H1 (cell line): Measurements from ENCODE around the gene NEDD4L. TPM values are rescaled to one million over a fixed set of nuclear protein-coding genes. Genes with fewer than 3 reads are reported as not detected.

Experiments
- CTCF ChIA-PET: fragments of 300-600 bp; sonication (Branson Sonifier 250); formaldehyde crosslinking; loops from one replicate; lab custom pipeline; 2021; ENCODE audit not compliant: partially characterized antibody; lab: Charles Lee
- POLR2A ChIA-PET: fragments of 300-600 bp; sonication (Branson Sonifier 250); formaldehyde crosslinking; loops from one replicate; lab custom pipeline; 2021; ENCODE audit warnings: inconsistent platforms; ENCODE audit not compliant: partially characterized antibody; lab: Charles Lee
- DNase-seq, 2 experiments: peaks; one replicate each; pipeline versions ENCODE4 v3.0.0 to v3.0.0-alpha.2; 2010 to 2022; ENCODE audit warnings: low spot score in 2 of 2, low read depth in 1 of 2, mixed read lengths in 1 of 2
- FAIRE-seq: peaks from 2 replicates; lab custom pipeline; 2011; peaks lifted over from hg19 to GRCh38; lab: Jason Lieb, UNC
- H2AFZ ChIP-seq: 2 replicates; pipeline ENCODE4 v1.8.1; 2012; ENCODE audit warnings: low read length, inconsistent platforms
- H2AK5ac ChIP-seq: 2 replicates; pipeline ENCODE4 v1.6.1; 2013; ENCODE audit warnings: low read depth, low read length
- H2BK120ac ChIP-seq: replicated peaks from 2 replicates; pipeline ENCODE3; 2013; ENCODE audit warnings: low read depth, low read length, inconsistent platforms
- H2BK12ac ChIP-seq: 2 replicates; pipeline ENCODE4 v1.6.1; 2013; ENCODE audit warnings: low read depth, low read length
- H2BK15ac ChIP-seq: 2 replicates; pipeline ENCODE4 v1.6.1; 2013; ENCODE audit warnings: low read length
- H2BK20ac ChIP-seq: 2 replicates; pipeline ENCODE4 v1.6.1; 2013; ENCODE audit warnings: low read length
- H2BK5ac ChIP-seq: 2 replicates; pipeline ENCODE4 v1.6.1; 2013; ENCODE audit warnings: low read depth, low read length
- H3K14ac ChIP-seq: 2 replicates; pipeline ENCODE4 v1.6.1; 2013; ENCODE audit warnings: inconsistent platforms; ENCODE audit not compliant: insufficient read length
- H3K18ac ChIP-seq: 2 replicates; pipeline ENCODE4 v1.6.1; 2013; ENCODE audit warnings: low read length; ENCODE audit errors: extremely low read depth
- H3K23ac ChIP-seq: 2 replicates; pipeline ENCODE4 v1.6.1; 2013; ENCODE audit warnings: inconsistent platforms; ENCODE audit not compliant: insufficient read length
- H3K23me2 ChIP-seq: 2 replicates; pipeline ENCODE4 v1.6.1; 2013; ENCODE audit warnings: low read depth, low read length
- H3K27ac ChIP-seq: 2 replicates; pipeline ENCODE4 v1.6.1; 2011; ENCODE audit warnings: low read depth, low read length, inconsistent platforms
- H3K27me3 ChIP-seq, 4 experiments: replicated peaks in 1 of 4; 1 replicate in 1 of 4; 2 replicates in 3 of 4; pipeline versions ENCODE4 v1.6.1 to v1.8.1; 2011 to 2013; ENCODE audit warnings: low read length in 3 of 4, mild to moderate bottlenecking in 3 of 4, inconsistent platforms in 2 of 4, mixed read lengths in 2 of 4, moderate library complexity in 1 of 4; ENCODE audit not compliant: control insufficient read depth in 3 of 4, insufficient read depth in 3 of 4; ENCODE audit errors: extremely low read depth in 1 of 4
- H3K36me3 ChIP-seq, 4 experiments: 2 replicates each; pipeline versions ENCODE4 v1.6.1 to v1.8.1; 2011 to 2013; ENCODE audit warnings: mild to moderate bottlenecking in 4 of 4, low read length in 3 of 4, moderate library complexity in 2 of 4, control low read depth in 1 of 4, inconsistent platforms in 1 of 4; ENCODE audit not compliant: insufficient read depth in 4 of 4, control insufficient read depth in 2 of 4
- H3K4ac ChIP-seq: replicated peaks from 2 replicates; pipeline ENCODE3; 2013; ENCODE audit warnings: low read length, low read depth, mixed read lengths, inconsistent platforms; ENCODE audit not compliant: insufficient read length
- H3K4me1 ChIP-seq, 4 experiments: replicated peaks in 1 of 4; 1 replicate in 1 of 4; 2 replicates in 3 of 4; pipeline versions ENCODE4 v1.6.1 to v1.8.1; 2011 to 2013; ENCODE audit warnings: low read length in 3 of 4, inconsistent platforms in 2 of 4, mixed read lengths in 1 of 4; ENCODE audit not compliant: insufficient read depth in 4 of 4, control insufficient read depth in 3 of 4
- H3K4me2 ChIP-seq, 2 experiments: 2 replicates each; pipeline versions ENCODE4 v1.6.1 to v1.8.1; 2011 to 2013; ENCODE audit warnings: low read depth in 2 of 2, low read length in 2 of 2, control low read depth in 1 of 2, inconsistent platforms in 1 of 2, mild to moderate bottlenecking in 1 of 2; ENCODE audit not compliant: insufficient read depth in 1 of 2
- H3K4me3 ChIP-seq, 4 experiments: fragments of 200-600, 300-600 bp in 1 of 4; sonication (generic), shearing (Covaris generic), sonication (Bioruptor Twin) in 1 of 4; 2 replicates each; pipeline versions ENCODE4 v1.5.1 to v1.8.1; 2011 to 2016; ENCODE audit warnings: low read length in 4 of 4, low read depth in 3 of 4, control low read depth in 2 of 4, inconsistent platforms in 2 of 4, mild to moderate bottlenecking in 2 of 4, mixed read lengths in 1 of 4, moderate library complexity in 1 of 4; ENCODE audit not compliant: insufficient read depth in 2 of 4; ENCODE audit errors: extremely low read depth in 1 of 4
- H3K56ac ChIP-seq: replicated peaks from 2 replicates; pipeline ENCODE3; 2013; ENCODE audit warnings: low read depth, mild to moderate bottlenecking, mixed read lengths, low read length, inconsistent platforms; ENCODE audit not compliant: insufficient read length
- H3K79me1 ChIP-seq: 2 replicates; pipeline ENCODE4 v1.6.1; 2013; ENCODE audit warnings: low read depth, low read length, control low read depth
- H3K79me2 ChIP-seq, 2 experiments: 2 replicates each; pipeline versions ENCODE4 v1.6.1 to v1.8.1; 2012 to 2013; ENCODE audit warnings: low read length in 2 of 2, mild to moderate bottlenecking in 2 of 2, inconsistent platforms in 1 of 2; ENCODE audit not compliant: insufficient read depth in 2 of 2, control insufficient read depth in 1 of 2
- H3K9ac ChIP-seq, 4 experiments: replicated peaks in 1 of 4; 1 replicate in 1 of 4; 2 replicates in 3 of 4; pipeline versions ENCODE4 v1.6.1 to v1.8.1; 2011 to 2013; ENCODE audit warnings: low read depth in 3 of 4, low read length in 3 of 4, control low read depth in 2 of 4, mild to moderate bottlenecking in 2 of 4, moderate library complexity in 2 of 4, inconsistent platforms in 1 of 4; ENCODE audit errors: extremely low read depth in 1 of 4
- H3K9me3 ChIP-seq, 2 experiments: 2 replicates each; pipeline versions ENCODE4 v1.6.1 to v1.8.1; 2012 to 2013; ENCODE audit warnings: mild to moderate bottlenecking in 2 of 2, moderate library complexity in 2 of 2, control low read depth in 1 of 2, inconsistent platforms in 1 of 2, low read depth in 1 of 2, low read length in 1 of 2, mixed read lengths in 1 of 2; ENCODE audit not compliant: insufficient read depth in 2 of 2
- H4K20me1 ChIP-seq, 2 experiments: replicated peaks in 1 of 2; 2 replicates each; pipeline versions ENCODE3 to v1.8.1; 2011 to 2013; ENCODE audit warnings: inconsistent platforms in 2 of 2, low read length in 2 of 2, mild to moderate bottlenecking in 1 of 2; ENCODE audit not compliant: insufficient read depth in 2 of 2, control insufficient read depth in 1 of 2
- H4K5ac ChIP-seq: 2 replicates; pipeline ENCODE4 v1.6.1; 2013; ENCODE audit warnings: low read length, low read depth, mixed read lengths, inconsistent platforms; ENCODE audit not compliant: insufficient read length
- H4K8ac ChIP-seq: 2 replicates; pipeline ENCODE4 v1.8.0; 2013; ENCODE audit warnings: mild to moderate bottlenecking, moderate library complexity, low read length, inconsistent platforms; ENCODE audit not compliant: insufficient read depth; ENCODE audit errors: extremely low read depth
- H4K91ac ChIP-seq: replicated peaks from 2 replicates; pipeline ENCODE3; 2013; ENCODE audit warnings: low read length, mixed read lengths, inconsistent platforms; ENCODE audit not compliant: insufficient read length
- BACH1 ChIP-seq: IDR thresholded peaks from 2 replicates; pipeline ENCODE4 v1.6.1; 2012; ENCODE audit warnings: low read length, improper control_type of control experiment
- CHD1 ChIP-seq: IDR thresholded peaks from 2 replicates; pipeline ENCODE4 v1.6.1; 2012; ENCODE audit warnings: low read depth, low read length, improper control_type of control experiment
- POLR2A ChIP-seq, 2 experiments: IDR thresholded peaks; 1 replicate in 1 of 2; 2 replicates in 1 of 2; pipeline ENCODE4 v1.6.1; 2011; ENCODE audit warnings: low read depth in 2 of 2, low read length in 2 of 2, mild to moderate bottlenecking in 2 of 2; ENCODE audit errors: control extremely low read depth in 1 of 2
- RAD21 ChIP-seq, 2 experiments: IDR thresholded peaks in 1 of 2; conservative IDR thresholded peaks in 1 of 2; 2 replicates each; pipeline ENCODE4 v1.6.1; 2011; ENCODE audit warnings: low read depth in 2 of 2, low read length in 2 of 2, improper control_type of control experiment in 1 of 2, inconsistent platforms in 1 of 2, mild to moderate bottlenecking in 1 of 2, moderate library complexity in 1 of 2
- RXRA ChIP-seq: IDR thresholded peaks from 2 replicates; pipeline ENCODE4 v1.6.1; 2011; ENCODE audit warnings: low read depth, mild to moderate bottlenecking, low read length, moderate library complexity; ENCODE audit not compliant: insufficient read depth
- SP1 ChIP-seq: IDR thresholded peaks from 2 replicates; pipeline ENCODE4 v1.6.1; 2011; ENCODE audit warnings: low read depth, low read length
- SRF ChIP-seq: IDR thresholded peaks from 2 replicates; pipeline ENCODE4 v1.6.1; 2011; ENCODE audit warnings: mild to moderate bottlenecking, low read depth, low read length, moderate library complexity
- WGBS, 2 experiments: shearing (Covaris generic) in 1 of 2; methylation state at CpG; one replicate each; pipeline versions ENCODE4 v1.1.6 to v1.1.7; 2013 to 2015; ENCODE audit warnings: low lambda C conversion rate in 2 of 2, mixed read lengths in 2 of 2, inconsistent platforms in 1 of 2, low coverage in 1 of 2, missing lambda C conversion rate in 1 of 2; ENCODE audit not compliant: insufficient replicate concordance in 2 of 2, insufficient coverage in 1 of 2, insufficient read length in 1 of 2; ENCODE audit errors: extremely low coverage in 1 of 2, missing lambda C conversion rate in 1 of 2; 5-methylcytosine and 5-hydroxymethylcytosine counted together
- polyA plus RNA-seq, 7 experiments: library from polyadenylated mRNA; depleted of rRNA in 3 of 7; stranded (reverse) in 5 of 7; unstranded in 2 of 7; fragments of >200 nt in 5 of 7; fragments of 200-250 nt in 2 of 7; gene quantifications; 1 replicate in 5 of 7; 2 replicates in 1 of 7; 4 replicates in 1 of 7; pipeline versions ENCODE4 v1.2.1 to v1.2.3, GENCODE V29; 2011 to 2013; ENCODE audit warnings: missing spikeins in 2 of 7, mixed read lengths in 2 of 7
- total RNA-seq: library from RNA; stranded (reverse); fragmentation: NEBNext Ultra II Directional; extraction: Animal tissue kit (Norgen Biotek cat#: 25700); gene quantifications from 2 replicates; pipeline ENCODE4 v1.2.1, GENCODE V29; 2021
- TF ChIP-seq, protein P1 (sequence below), 3 experiments: IDR thresholded peaks; 1 replicate in 2 of 3; 2 replicates in 1 of 3; pipeline versions ENCODE4 v1.5.1 to v1.6.1; 2011; ENCODE audit warnings: low read length in 3 of 3, mild to moderate bottlenecking in 3 of 3, inconsistent platforms in 2 of 3, low read depth in 1 of 3, moderate library complexity in 1 of 3; ENCODE audit not compliant: insufficient read depth in 1 of 3; ENCODE audit errors: control extremely low read depth in 1 of 3

Gene NEDD4L
- total and polyA plus RNA-seq, 2 of the 8 experiments (the other 6 are each of a cell fraction or from before 2014, with no cell fraction given) = 37.3 to 69.8 TPM

DNA sequence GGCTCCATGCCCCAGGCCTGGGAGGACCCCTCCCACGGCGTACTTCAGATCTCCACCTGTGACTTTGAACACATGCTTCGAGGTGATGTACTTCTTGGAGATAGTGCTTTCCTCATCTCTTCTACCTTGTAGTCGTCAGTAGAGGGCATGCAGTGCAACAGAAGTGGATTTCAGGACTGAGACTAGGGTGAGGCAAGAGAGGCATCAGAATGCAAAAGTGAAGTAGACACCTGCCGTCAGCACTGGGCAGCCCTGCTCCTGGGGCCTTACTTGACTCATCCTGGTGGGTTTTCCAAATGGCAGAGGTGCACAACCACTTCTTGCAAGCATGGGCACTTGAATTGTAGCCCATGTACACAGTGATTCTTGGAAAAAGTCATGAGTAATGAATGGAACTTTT, 258.8 kb downstream of the NEDD4L start:
- no peaks in the 10 kb centered on the region; the same call in 1 of the 2 replicates for H3K79me1 ChIP-seq
- no peak overlapping the region for H3K4me2 ChIP-seq
- no peaks in the 10 kb centered on the region for H3K23me2 ChIP-seq
- no peaks in the 10 kb centered on the region for H3K27me3 ChIP-seq
- no peak overlapping the region for H3K27ac ChIP-seq
- no peak overlapping the region for H2BK5ac ChIP-seq
- H4K5ac ChIP-seq = no peak overlapping the region
- H3K4ac ChIP-seq = no peak overlapping the region
- no peak overlapping the region for H2BK15ac ChIP-seq
- no peak overlapping the region for H2BK120ac ChIP-seq
- no peak overlapping the region for H3K18ac ChIP-seq
- no peak overlapping the region for H3K23ac ChIP-seq
- H3K56ac ChIP-seq = no peak overlapping the region
- no peak overlapping the region for H2AK5ac ChIP-seq
- H3K36me3 ChIP-seq = peaks cover 0 to 4% (median 0%) of the 10 kb centered on the region in 4 experiments; a peak in 1 of 8 replicates
- H2BK20ac ChIP-seq = no peak overlapping the region
- H3K9me3 ChIP-seq = peaks cover 0 to 2% of the 10 kb centered on the region in 2 experiments; a peak in 2 of 4 replicates
- DNase-seq = no peak
- H3K9ac ChIP-seq = no peak overlapping the region
- H3K4me1 ChIP-seq = no peaks in the 10 kb centered on the region
- H2BK12ac ChIP-seq = no peak overlapping the region
- WGBS, 2 experiments = 88% methylated on average over 5 of the region's 5 CpGs; no CpG with 5 or more reads in 1 of the 2 experiments
- FAIRE-seq = no peak
- CTCF ChIA-PET = interaction anchor here (1.0 to 1.3 kb wide), 2 partner anchors 19 to 113 kb away, joined by 3 read pairs; no protein-coding TSS in a partner anchor
- no peak overlapping the region for H3K4me3 ChIP-seq
- no peak overlapping the region for H2AFZ ChIP-seq
- TF ChIP-seq CHD1 = no peak
- no peak for TF ChIP-seq RXRA
- no peak for TF ChIP-seq SP1
- TF ChIP-seq SRF = no peak
- 0 out of 4 replicates have a peak, but pooled peaks have one; percentile 1 to 5 for TF ChIP-seq RAD21 (IDR thresholded peaks at IDR 0.05 in 1 of 2, conservative IDR thresholded peaks at IDR 0.05 in 1 of 2; ENCODE audit: low read depth in 2 of 2, low read length in 2 of 2)
- TF ChIP-seq, protein P1, sequence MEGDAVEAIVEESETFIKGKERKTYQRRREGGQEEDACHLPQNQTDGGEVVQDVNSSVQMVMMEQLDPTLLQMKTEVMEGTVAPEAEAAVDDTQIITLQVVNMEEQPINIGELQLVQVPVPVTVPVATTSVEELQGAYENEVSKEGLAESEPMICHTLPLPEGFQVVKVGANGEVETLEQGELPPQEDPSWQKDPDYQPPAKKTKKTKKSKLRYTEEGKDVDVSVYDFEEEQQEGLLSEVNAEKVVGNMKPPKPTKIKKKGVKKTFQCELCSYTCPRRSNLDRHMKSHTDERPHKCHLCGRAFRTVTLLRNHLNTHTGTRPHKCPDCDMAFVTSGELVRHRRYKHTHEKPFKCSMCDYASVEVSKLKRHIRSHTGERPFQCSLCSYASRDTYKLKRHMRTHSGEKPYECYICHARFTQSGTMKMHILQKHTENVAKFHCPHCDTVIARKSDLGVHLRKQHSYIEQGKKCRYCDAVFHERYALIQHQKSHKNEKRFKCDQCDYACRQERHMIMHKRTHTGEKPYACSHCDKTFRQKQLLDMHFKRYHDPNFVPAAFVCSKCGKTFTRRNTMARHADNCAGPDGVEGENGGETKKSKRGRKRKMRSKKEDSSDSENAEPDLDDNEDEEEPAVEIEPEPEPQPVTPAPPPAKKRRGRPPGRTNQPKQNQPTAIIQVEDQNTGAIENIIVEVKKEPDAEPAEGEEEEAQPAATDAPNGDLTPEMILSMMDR (IDR thresholded peaks at IDR 0.05; ENCODE audit: control extremely low read depth in 1 of 3, insufficient read depth in 1 of 3, low read depth in 1 of 3, low read length in 3 of 3) = peak in 1 of 3 experiments; percentile 8; a peak in 1 of 4 replicates
- TF ChIP-seq BACH1 = no peak
- TF ChIP-seq POLR2A (IDR thresholded peaks at IDR 0.05; ENCODE audit: control extremely low read depth in 1 of 2, low read depth in 2 of 2, low read length in 2 of 2) = no peak
- no peak overlapping the region for H4K91ac ChIP-seq
- H3K14ac ChIP-seq = no peak overlapping the region
- peaks cover 0 to 2% of the 10 kb centered on the region in 2 experiments for H4K20me1 ChIP-seq
- POLR2A ChIA-PET = no interaction called here
- H3K79me2 ChIP-seq = peaks cover 0 to 12% of the 10 kb centered on the region in 2 experiments; a peak in 1 of 4 replicates
- H4K8ac ChIP-seq = no peak overlapping the region
